Measurements from ENCODE around the gene PET100. TPM values are rescaled to one million over a fixed set of nuclear protein-coding genes. Genes with fewer than 3 reads are reported as not detected.

PET100 gene
- total and polyA plus RNA-seq, 2 experiments from 2014 or later, result 29.4 to 296 TPM

DNA sequence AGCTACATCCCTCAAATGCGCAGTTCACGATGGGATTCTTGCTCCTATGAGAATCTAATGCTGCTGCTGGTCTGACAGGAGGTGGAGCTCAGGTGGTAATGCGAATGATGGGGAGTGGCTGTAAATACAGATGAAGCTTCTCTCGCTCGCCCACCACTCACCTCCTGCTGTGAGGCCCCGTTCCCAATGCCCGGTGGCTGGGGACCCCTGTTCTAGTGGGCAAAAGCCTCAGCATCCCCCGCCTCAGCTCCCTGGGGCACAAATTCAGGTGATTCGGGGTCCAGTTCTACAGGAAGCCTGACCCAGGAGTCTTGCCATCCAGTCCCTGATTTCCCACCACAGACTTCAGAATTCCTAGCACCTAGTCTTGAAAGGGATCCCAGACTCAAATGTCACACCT lies 42.9 kb downstream of the PET100 start:
- Histone ChIP-seq H3K27me3 (peaks cover 42% of the 10 kb centered on the region), H4K20me1 (ENCODE audit: insufficient read depth, poor library complexity, severe bottlenecking) (no peaks in the 10 kb centered on the region), H3K9me3 (ENCODE audit: low read depth) (no peaks in the 10 kb centered on the region), H2AFZ (no peak overlapping the region), H3K9me2 (replicated peaks; ENCODE audit: insufficient read depth) (no peaks in the 10 kb centered on the region), H3K27ac (no peak overlapping the region), H3K4me3 (no peak overlapping the region), H3K4me2 (no peak overlapping the region), H3K79me2 (no peaks in the 10 kb centered on the region), H3K36me3 (replicated peaks; ENCODE audit: insufficient read depth, low read depth) (no peaks in the 10 kb centered on the region), H3K4me1 (ENCODE audit: insufficient read depth) (no peaks in the 10 kb centered on the region)
- no peak for DNase-seq (ENCODE audit: low spot score)
- 61% methylated on average over 9 of the region's 9 CpGs for WGBS (ENCODE audit: low lambda C conversion rate, missing lambda C conversion rate)
- TF ChIP-seq EZH2 (IDR thresholded peaks at IDR 0.05; ENCODE audit: borderline replicate concordance) (no peak), EZH2phosphoT487 (IDR thresholded peaks at IDR 0.05; ENCODE audit: low read depth, severe bottlenecking, unreplicated experiment) (no peak)
- TF ChIP-seq, protein P1, sequence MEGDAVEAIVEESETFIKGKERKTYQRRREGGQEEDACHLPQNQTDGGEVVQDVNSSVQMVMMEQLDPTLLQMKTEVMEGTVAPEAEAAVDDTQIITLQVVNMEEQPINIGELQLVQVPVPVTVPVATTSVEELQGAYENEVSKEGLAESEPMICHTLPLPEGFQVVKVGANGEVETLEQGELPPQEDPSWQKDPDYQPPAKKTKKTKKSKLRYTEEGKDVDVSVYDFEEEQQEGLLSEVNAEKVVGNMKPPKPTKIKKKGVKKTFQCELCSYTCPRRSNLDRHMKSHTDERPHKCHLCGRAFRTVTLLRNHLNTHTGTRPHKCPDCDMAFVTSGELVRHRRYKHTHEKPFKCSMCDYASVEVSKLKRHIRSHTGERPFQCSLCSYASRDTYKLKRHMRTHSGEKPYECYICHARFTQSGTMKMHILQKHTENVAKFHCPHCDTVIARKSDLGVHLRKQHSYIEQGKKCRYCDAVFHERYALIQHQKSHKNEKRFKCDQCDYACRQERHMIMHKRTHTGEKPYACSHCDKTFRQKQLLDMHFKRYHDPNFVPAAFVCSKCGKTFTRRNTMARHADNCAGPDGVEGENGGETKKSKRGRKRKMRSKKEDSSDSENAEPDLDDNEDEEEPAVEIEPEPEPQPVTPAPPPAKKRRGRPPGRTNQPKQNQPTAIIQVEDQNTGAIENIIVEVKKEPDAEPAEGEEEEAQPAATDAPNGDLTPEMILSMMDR (IDR thresholded peaks at IDR 0.05; ENCODE audit: poor library complexity), result no peak

DNA sequence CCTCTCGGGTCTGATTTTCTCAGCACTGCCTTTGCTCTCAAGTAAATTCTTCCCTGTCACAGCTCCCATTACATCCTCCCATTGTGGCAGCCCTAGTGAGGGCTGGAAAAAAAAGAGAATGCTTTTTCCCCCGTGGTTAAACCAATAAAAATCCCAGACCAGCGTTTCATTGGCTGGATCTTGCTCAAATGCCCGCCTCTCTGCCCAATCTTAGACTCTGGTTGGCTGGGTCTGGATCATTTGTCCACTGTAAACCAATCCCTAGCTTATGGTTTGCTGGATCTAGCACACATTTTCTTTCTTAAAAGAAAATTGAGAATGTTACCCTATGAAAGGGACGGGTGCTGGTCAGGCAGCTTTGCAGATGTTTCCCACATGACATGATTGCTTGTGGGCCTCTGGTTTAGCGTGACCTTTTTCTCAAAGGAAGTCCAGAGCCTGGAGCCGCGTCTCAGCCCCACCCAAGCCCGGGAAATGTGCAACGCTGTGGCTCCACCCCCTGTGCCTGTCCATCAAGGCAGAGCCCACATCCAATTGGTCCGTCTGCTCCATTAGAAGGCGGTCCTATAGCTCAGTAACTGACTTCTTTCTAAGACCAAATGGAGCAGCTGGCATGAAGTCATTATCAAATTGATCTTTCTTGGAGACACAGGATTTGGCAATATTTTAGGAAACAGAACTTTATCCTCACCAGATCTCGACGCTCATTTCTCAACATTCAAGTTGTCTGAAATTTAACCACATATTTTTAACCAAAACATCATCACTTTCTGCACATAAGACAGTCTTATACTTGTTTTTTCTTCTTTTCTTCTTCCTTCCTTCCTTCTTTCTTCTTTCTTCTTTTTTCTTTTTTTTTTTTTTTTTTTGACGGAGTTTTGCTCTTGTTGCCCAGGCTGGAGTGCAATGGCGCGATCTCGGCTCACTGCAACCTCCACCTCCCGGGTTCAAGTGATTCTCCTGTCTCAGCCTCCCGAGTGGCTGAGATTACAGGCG lies 44.7 kb downstream of the PET100 start:
- WGBS (ENCODE audit: low lambda C conversion rate, missing lambda C conversion rate), result 64% methylated on average over 20 of the region's 21 CpGs
- Histone ChIP-seq H2AFZ (no peak overlapping the region), H3K27me3 (peaks cover 35% of the 10 kb centered on the region)

DNA sequence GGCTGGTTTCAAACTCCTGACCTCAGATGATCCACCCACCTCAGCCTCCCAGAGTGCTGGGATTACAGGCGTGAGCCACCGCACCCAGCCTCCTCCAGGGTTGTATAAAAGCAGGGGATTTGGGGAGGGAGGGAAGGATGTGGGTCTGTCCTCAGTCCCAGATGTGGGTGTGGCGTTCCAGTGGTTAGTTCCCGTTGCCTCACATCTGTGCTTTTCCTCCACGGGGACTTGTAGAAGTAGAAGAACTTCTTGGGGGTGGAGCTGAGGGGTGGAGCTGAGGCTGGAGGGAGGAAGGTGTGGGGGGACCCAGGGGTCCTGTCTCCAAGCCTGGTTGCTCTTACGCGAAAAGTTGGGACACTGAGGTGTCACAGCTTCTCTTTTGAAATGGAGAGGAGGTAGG lies 46.8 kb downstream of the PET100 start:
- Histone ChIP-seq H3K4me3 (no peak overlapping the region), H4K20me1 (ENCODE audit: insufficient read depth, poor library complexity, severe bottlenecking) (no peaks in the 10 kb centered on the region), H3K27me3 (peaks cover 20% of the 10 kb centered on the region), H3K4me2 (no peak overlapping the region), H3K9me3 (ENCODE audit: low read depth) (no peaks in the 10 kb centered on the region), H3K36me3 (replicated peaks; ENCODE audit: insufficient read depth, low read depth) (no peaks in the 10 kb centered on the region), H3K27ac (no peak overlapping the region), H3K9me2 (replicated peaks; ENCODE audit: insufficient read depth) (no peaks in the 10 kb centered on the region), H3K79me2 (peaks cover 7% of the 10 kb centered on the region), H3K4me1 (ENCODE audit: insufficient read depth) (no peaks in the 10 kb centered on the region), H2AFZ (no peak overlapping the region)
- no peak for DNase-seq (ENCODE audit: low spot score)
- no peak for TF ChIP-seq EZH2phosphoT487 (IDR thresholded peaks at IDR 0.05; ENCODE audit: low read depth, severe bottlenecking, unreplicated experiment)
- no peak for TF ChIP-seq EZH2 (IDR thresholded peaks at IDR 0.05; ENCODE audit: borderline replicate concordance)
- TF ChIP-seq, protein P1 (IDR thresholded peaks at IDR 0.05; ENCODE audit: poor library complexity), result no peak
- WGBS (ENCODE audit: low lambda C conversion rate, missing lambda C conversion rate), result 56% methylated on average over 6 of the region's 7 CpGs

More for the DNA sequence above, 44.7 kb downstream of the PET100 start:
- H4K20me1 ChIP-seq (ENCODE audit: insufficient read depth, poor library complexity, severe bottlenecking), result no peaks in the 10 kb centered on the region
- DNase-seq (ENCODE audit: low spot score), result peak; percentile 68
- no peaks in the 10 kb centered on the region for H3K9me3 ChIP-seq (ENCODE audit: low read depth)
- H3K79me2 ChIP-seq, result no peaks in the 10 kb centered on the region
- no peaks in the 10 kb centered on the region for H3K36me3 ChIP-seq (replicated peaks; ENCODE audit: insufficient read depth, low read depth)
- no peaks in the 10 kb centered on the region for H3K9me2 ChIP-seq (replicated peaks; ENCODE audit: insufficient read depth)
- TF ChIP-seq EZH2phosphoT487 (IDR thresholded peaks at IDR 0.05; ENCODE audit: low read depth, severe bottlenecking, unreplicated experiment) (no peak), EZH2 (IDR thresholded peaks at IDR 0.05; ENCODE audit: borderline replicate concordance) (no peak)
- TF ChIP-seq, protein P1 (IDR thresholded peaks at IDR 0.05; ENCODE audit: poor library complexity), result no peak
- no peak overlapping the region for H3K27ac ChIP-seq
- H3K4me1 ChIP-seq (ENCODE audit: insufficient read depth), result no peaks in the 10 kb centered on the region
- no peak overlapping the region for H3K4me3 ChIP-seq
- no peak overlapping the region for H3K4me2 ChIP-seq
